WTC11 (cell line): Measurements from ENCODE around the gene PSMA7. TPM values are rescaled to one million over a fixed set of nuclear protein-coding genes. Genes with fewer than 3 reads are reported as not detected.

Experiments
- ATAC-seq: fragments of 200-7000 bp; cut with Tn5 transposase; 2 replicates; pipeline ENCODE4 v1.10.0; 2021; ENCODE audit warnings: mild to moderate bottlenecking, moderate library complexity
- CTCF ChIA-PET: fragments of 300-600 bp; sonication (Branson Sonifier 250); formaldehyde crosslinking; loops from one replicate; lab custom pipeline; 2021; ENCODE audit warnings: antibody characterized with exemption; lab: Charles Lee
- POLR2A ChIA-PET: fragments of 350-600 bp; sonication (Branson Sonifier 250); formaldehyde crosslinking; loops from one replicate; lab custom pipeline; 2021; ENCODE audit warnings: antibody characterized with exemption; lab: Charles Lee
- DNase-seq: peaks from one replicate; pipeline ENCODE4 v3.0.0; 2021; ENCODE audit warnings: low spot score
- H3K27ac Mint-ChIP-seq: 2 replicates; pipeline ENCODE4 v1.8.0; 2021; ENCODE audit warnings: mixed read lengths
- H3K27me3 Mint-ChIP-seq: 2 replicates; pipeline ENCODE4 v1.8.0; 2021; ENCODE audit warnings: low read depth, mild to moderate bottlenecking, moderate library complexity, mixed read lengths
- H3K36me3 Mint-ChIP-seq: 2 replicates; pipeline ENCODE4 v1.8.0; 2021; ENCODE audit warnings: mixed read lengths
- H3K4me1 Mint-ChIP-seq: 2 replicates; pipeline ENCODE4 v1.8.0; 2022; ENCODE audit warnings: mixed read lengths
- H3K4me3 Mint-ChIP-seq: 2 replicates; pipeline ENCODE4 v1.8.0; 2021; ENCODE audit warnings: mild to moderate bottlenecking, moderate library complexity, mixed read lengths
- H3K9me3 Mint-ChIP-seq: 2 replicates; pipeline ENCODE4 v1.8.0; 2021; ENCODE audit warnings: mixed read lengths
- ELF4 ChIP-seq: sonication (generic); formaldehyde crosslinking; IDR thresholded peaks from 2 replicates; pipeline ENCODE4 v1.8.1; 2022; ENCODE audit warnings: low read depth, mild to moderate bottlenecking, moderate library complexity, missing genetic modification reagents
- FOXJ3 ChIP-seq: sonication (generic); formaldehyde crosslinking; IDR thresholded peaks from 2 replicates; pipeline ENCODE4 v1.9.0; 2021; ENCODE audit warnings: missing genetic modification reagents, mild to moderate bottlenecking, borderline replicate concordance
- FOXP1 ChIP-seq: sonication (generic); formaldehyde crosslinking; IDR thresholded peaks from 2 replicates; pipeline ENCODE4 v1.8.0; 2022; ENCODE audit warnings: missing genetic modification reagents, mild to moderate bottlenecking, moderate library complexity, borderline replicate concordance
- GRHL2 ChIP-seq: fragments of 250-450 bp; sonication (Bioruptor Pico); IDR thresholded peaks from 2 replicates; pipeline ENCODE4 v1.8.0; 2022; ENCODE audit warnings: mild to moderate bottlenecking, moderate library complexity; ENCODE audit not compliant: insufficient replicate concordance, severe bottlenecking
- IRF2 ChIP-seq: sonication (generic); formaldehyde crosslinking; IDR thresholded peaks from 2 replicates; pipeline ENCODE4 v1.8.0; 2022; ENCODE audit warnings: low read depth, missing genetic modification reagents, borderline replicate concordance
- KAT7 ChIP-seq: sonication (generic); formaldehyde crosslinking; IDR thresholded peaks from 2 replicates; pipeline ENCODE4 v1.8.1; 2023; ENCODE audit warnings: missing genetic modification reagents, mild to moderate bottlenecking, borderline replicate concordance
- MXD4 ChIP-seq: fragments of 250-450 bp; sonication (Bioruptor Pico); IDR thresholded peaks from 2 replicates; pipeline ENCODE4 v1.8.0; 2021; ENCODE audit warnings: mild to moderate bottlenecking, moderate library complexity, borderline replicate concordance
- NFE2L1 ChIP-seq: sonication (generic); formaldehyde crosslinking; IDR thresholded peaks from 2 replicates; pipeline ENCODE4 v1.8.1; 2023; ENCODE audit warnings: missing genetic modification reagents
- NR2C2 ChIP-seq: sonication (generic); formaldehyde crosslinking; IDR thresholded peaks from 2 replicates; pipeline ENCODE4 v1.8.0; 2022; ENCODE audit warnings: mild to moderate bottlenecking, missing genetic modification reagents
- RELA ChIP-seq: sonication (generic); formaldehyde crosslinking; IDR thresholded peaks from 2 replicates; pipeline ENCODE4 v1.8.1; 2022; ENCODE audit warnings: missing genetic modification reagents, mild to moderate bottlenecking, borderline replicate concordance
- RORB ChIP-seq: fragments of 250-450 bp; sonication (Bioruptor Pico); IDR thresholded peaks from 2 replicates; pipeline ENCODE4 v1.9.0; 2021; ENCODE audit warnings: mild to moderate bottlenecking
- SOX15 ChIP-seq: fragments of 250-450 bp; sonication (Bioruptor Pico); IDR thresholded peaks from 2 replicates; pipeline ENCODE4 v1.9.0; 2021; ENCODE audit warnings: mild to moderate bottlenecking
- SP1 ChIP-seq: sonication (generic); formaldehyde crosslinking; conservative IDR thresholded peaks from 2 replicates; pipeline ENCODE4 v1.8.1; 2022; ENCODE audit warnings: missing genetic modification reagents
- TEAD4 ChIP-seq: sonication (generic); formaldehyde crosslinking; IDR thresholded peaks from 2 replicates; pipeline ENCODE4 v1.8.0; 2022; ENCODE audit warnings: mild to moderate bottlenecking, missing genetic modification reagents
- TP53 ChIP-seq: sonication (generic); formaldehyde crosslinking; IDR thresholded peaks from 2 replicates; pipeline ENCODE4 v1.8.1; 2023; ENCODE audit warnings: mild to moderate bottlenecking, missing genetic modification reagents
- ZNF219 ChIP-seq: sonication (generic); formaldehyde crosslinking; IDR thresholded peaks from 2 replicates; pipeline ENCODE4 v1.8.0; 2023; ENCODE audit warnings: missing genetic modification reagents, mild to moderate bottlenecking, borderline replicate concordance
- ZNF263 ChIP-seq: sonication (generic); formaldehyde crosslinking; IDR thresholded peaks from 2 replicates; pipeline ENCODE4 v1.8.1; 2022; ENCODE audit warnings: low read depth, mild to moderate bottlenecking, moderate library complexity, missing genetic modification reagents
- ZNF671 ChIP-seq: fragments of 250-450 bp; sonication (Bioruptor Pico); IDR thresholded peaks from 2 replicates; pipeline ENCODE4 v1.8.0; 2021; ENCODE audit warnings: mild to moderate bottlenecking
- total RNA-seq: library from RNA; stranded (reverse); gene quantifications from 3 replicates; pipeline ENCODE4 v1.2.3, GENCODE V29; 2021
- TF ChIP-seq, protein P1 (sequence below): sonication (generic); formaldehyde crosslinking; IDR thresholded peaks from 2 replicates; pipeline ENCODE4 v1.8.1; 2022; ENCODE audit warnings: low read depth, missing genetic modification reagents, borderline replicate concordance
- TF ChIP-seq, protein P2 (sequence below): sonication (generic); formaldehyde crosslinking; IDR thresholded peaks from 2 replicates; pipeline ENCODE4 v1.8.0; 2022; ENCODE audit warnings: missing genetic modification reagents
- TF ChIP-seq, protein P3 (sequence below): fragments of 250-450 bp; sonication (Bioruptor Pico); IDR thresholded peaks from 2 replicates; pipeline ENCODE4 v1.9.0; 2021; ENCODE audit warnings: mild to moderate bottlenecking
- TF ChIP-seq, protein P4 (sequence below): fragments of 250-450 bp; sonication (Bioruptor Pico); IDR thresholded peaks from 2 replicates; pipeline ENCODE4 v2.1.2; 2022; ENCODE audit warnings: mild to moderate bottlenecking, moderate library complexity
- TF ChIP-seq, protein P5 (sequence below): fragments of 250-450 bp; sonication (Bioruptor Pico); IDR thresholded peaks from 2 replicates; pipeline ENCODE4 v1.8.0; 2021; ENCODE audit warnings: mild to moderate bottlenecking

The PSMA7 gene
- total RNA-seq, 1 experiment from 2014 or later = 364 TPM

DNA sequence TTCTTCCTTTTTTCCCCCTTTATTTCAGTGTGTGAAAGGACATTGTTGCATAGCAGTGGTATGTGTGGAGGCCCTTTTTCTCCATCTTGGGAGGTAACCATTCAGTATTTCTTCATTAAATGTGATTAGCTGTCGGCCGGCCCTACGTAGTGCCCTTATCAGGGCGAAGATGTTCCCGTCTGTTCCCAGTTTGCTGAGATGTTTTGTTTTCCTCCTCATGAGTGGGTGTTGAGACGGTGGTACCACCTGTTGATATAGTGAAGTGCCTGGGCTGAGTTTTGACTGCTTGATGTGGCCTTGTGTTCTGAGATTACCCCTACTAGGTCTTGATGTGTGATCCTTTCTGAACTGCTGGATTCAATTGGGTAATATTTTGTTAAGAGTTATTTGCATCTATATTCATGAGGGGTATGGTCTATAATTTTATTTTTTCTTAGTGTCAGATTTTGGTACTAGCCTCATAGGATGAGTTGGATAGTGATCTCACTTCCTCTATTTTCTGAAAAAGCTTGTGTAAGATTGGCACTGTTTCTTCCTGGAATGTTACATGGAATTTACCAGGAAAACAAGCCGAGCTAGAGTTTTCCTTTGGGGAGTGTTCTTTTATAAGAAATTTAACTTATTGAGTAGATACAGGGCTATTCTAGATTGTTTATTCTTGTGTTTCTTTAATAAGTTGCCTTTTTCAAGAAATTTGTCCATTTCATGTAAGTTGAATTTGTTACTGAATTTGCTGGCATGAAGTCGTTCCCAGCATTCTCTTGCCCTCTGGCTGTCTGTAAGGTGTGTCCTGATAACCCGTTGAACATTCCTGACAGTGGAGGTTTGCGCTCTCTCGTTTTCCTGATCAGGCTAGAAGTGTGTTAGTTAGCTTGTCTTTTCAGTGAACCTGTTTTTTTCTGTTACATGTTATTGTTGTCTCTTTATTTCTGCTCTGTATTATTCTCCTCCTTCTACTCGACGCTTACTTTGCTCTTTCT, 44.0 kb upstream of the PSMA7 start (continued):
- TF ChIP-seq NR2C2 (CRISPR knock-in tag) (no peak), ELF4 (CRISPR knock-in tag) (no peak), MXD4 (no peak), KAT7 (no peak), RORB (CRISPR knock-in tag) (no peak), GRHL2 (no peak), ZNF263 (CRISPR knock-in tag) (no peak)
- TF ChIP-seq, protein P1, sequence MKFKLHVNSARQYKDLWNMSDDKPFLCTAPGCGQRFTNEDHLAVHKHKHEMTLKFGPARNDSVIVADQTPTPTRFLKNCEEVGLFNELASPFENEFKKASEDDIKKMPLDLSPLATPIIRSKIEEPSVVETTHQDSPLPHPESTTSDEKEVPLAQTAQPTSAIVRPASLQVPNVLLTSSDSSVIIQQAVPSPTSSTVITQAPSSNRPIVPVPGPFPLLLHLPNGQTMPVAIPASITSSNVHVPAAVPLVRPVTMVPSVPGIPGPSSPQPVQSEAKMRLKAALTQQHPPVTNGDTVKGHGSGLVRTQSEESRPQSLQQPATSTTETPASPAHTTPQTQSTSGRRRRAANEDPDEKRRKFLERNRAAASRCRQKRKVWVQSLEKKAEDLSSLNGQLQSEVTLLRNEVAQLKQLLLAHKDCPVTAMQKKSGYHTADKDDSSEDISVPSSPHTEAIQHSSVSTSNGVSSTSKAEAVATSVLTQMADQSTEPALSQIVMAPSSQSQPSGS (CRISPR knock-in tag) = no peak

DNA sequence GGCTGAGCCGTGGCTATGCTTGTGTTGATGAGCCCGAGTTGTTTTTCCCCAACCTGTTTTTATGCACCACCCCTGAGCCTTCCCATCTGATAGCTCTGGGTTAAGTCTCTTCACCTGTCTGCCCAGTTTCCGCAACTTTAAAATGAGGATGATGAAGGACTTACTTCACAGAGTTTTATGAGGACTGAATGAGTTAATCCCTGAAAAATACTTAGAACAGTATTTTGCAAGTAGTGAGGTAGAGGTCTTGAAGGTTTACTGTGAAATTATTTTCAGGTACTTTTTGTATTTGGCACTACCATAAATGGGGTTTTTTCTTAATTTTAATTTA, 42.9 kb upstream of the PSMA7 start:
- Mint-ChIP-seq H3K4me3 (no peak overlapping the region), H3K27me3 (no peaks in the 10 kb centered on the region; the same call in 1 of the 2 replicates), H3K4me1 (peaks cover 16% of the 10 kb centered on the region), H3K36me3 (no peaks in the 10 kb centered on the region), H3K27ac (no peak overlapping the region), H3K9me3 (no peaks in the 10 kb centered on the region)
- TF ChIP-seq NFE2L1 = no peak
- no peak for TF ChIP-seq KAT7
- TF ChIP-seq RELA (CRISPR knock-in tag) = no peak
- no peak for TF ChIP-seq TP53 (CRISPR knock-in tag)
- TF ChIP-seq, protein P2, sequence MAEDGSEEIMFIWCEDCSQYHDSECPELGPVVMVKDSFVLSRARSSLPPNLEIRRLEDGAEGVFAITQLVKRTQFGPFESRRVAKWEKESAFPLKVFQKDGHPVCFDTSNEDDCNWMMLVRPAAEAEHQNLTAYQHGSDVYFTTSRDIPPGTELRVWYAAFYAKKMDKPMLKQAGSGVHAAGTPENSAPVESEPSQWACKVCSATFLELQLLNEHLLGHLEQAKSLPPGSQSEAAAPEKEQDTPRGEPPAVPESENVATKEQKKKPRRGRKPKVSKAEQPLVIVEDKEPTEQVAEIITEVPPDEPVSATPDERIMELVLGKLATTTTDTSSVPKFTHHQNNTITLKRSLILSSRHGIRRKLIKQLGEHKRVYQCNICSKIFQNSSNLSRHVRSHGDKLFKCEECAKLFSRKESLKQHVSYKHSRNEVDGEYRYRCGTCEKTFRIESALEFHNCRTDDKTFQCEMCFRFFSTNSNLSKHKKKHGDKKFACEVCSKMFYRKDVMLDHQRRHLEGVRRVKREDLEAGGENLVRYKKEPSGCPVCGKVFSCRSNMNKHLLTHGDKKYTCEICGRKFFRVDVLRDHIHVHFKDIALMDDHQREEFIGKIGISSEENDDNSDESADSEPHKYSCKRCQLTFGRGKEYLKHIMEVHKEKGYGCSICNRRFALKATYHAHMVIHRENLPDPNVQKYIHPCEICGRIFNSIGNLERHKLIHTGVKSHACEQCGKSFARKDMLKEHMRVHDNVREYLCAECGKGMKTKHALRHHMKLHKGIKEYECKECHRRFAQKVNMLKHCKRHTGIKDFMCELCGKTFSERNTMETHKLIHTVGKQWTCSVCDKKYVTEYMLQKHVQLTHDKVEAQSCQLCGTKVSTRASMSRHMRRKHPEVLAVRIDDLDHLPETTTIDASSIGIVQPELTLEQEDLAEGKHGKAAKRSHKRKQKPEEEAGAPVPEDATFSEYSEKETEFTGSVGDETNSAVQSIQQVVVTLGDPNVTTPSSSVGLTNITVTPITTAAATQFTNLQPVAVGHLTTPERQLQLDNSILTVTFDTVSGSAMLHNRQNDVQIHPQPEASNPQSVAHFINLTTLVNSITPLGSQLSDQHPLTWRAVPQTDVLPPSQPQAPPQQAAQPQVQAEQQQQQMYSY (CRISPR knock-in tag) = no peak
- no peak for DNase-seq
- ChIA-PET CTCF (no interaction called here), POLR2A (no interaction called here)
- ATAC-seq = no peak

DNA sequence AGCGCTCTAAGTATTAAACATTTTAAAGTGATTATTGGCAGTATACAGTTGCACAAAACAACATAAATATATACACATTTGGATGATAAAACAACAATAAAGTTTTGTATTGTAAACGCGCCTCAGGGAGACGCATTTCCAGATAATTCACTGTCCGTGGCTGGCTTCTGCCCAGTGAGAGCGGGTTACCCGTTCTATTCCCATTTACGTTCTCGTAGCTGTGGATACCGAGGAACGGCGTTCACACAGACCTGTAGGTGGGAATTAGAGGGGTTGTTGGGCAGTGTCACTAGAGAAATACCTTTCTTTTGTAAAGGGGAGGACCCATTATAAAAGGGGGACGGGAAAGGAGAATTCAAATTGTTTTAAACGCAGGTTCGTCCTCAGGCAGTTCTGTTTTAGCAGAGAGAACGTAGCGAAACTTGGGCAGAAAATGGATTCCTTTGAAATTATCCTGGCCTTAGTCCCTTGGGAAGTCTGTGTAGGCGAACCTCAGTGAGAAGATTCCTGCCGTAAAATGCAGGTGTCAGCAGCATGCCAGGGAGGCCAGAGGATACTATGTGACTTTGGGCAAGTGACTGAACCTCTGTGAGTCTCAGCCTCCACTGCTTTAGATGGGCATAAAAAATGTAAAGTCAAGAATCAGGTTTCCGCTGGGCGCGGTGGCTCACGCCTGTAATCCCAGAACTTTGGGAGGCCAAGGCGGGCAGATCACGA, 40.4 kb upstream of the PSMA7 start:
- Mint-ChIP-seq H3K4me1 (peaks cover 16% of the 10 kb centered on the region), H3K27ac (peak overlapping the region; percentile 92), H3K4me3 (peak overlapping the region; percentile 90), H3K36me3 (peaks cover 4% of the 10 kb centered on the region), H3K27me3 (no peaks in the 10 kb centered on the region; the same call in 1 of the 2 replicates), H3K9me3 (no peaks in the 10 kb centered on the region)
- ATAC-seq (no peak), DNase-seq (no peak)
- ChIA-PET POLR2A (no interaction called here), CTCF (no interaction called here)
- TF ChIP-seq, protein P3, sequence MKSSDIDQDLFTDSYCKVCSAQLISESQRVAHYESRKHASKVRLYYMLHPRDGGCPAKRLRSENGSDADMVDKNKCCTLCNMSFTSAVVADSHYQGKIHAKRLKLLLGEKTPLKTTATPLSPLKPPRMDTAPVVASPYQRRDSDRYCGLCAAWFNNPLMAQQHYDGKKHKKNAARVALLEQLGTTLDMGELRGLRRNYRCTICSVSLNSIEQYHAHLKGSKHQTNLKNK = no peak
- TF ChIP-seq IRF2 (CRISPR knock-in tag) (no peak), FOXP1 (CRISPR knock-in tag) (no peak), ZNF219 (CRISPR knock-in tag) (no peak), SP1 (no peak), SOX15 (CRISPR knock-in tag) (no peak), FOXJ3 (CRISPR knock-in tag) (no peak), ZNF671 (no peak), TEAD4 (CRISPR knock-in tag) (no peak)
- TF ChIP-seq, protein P4, sequence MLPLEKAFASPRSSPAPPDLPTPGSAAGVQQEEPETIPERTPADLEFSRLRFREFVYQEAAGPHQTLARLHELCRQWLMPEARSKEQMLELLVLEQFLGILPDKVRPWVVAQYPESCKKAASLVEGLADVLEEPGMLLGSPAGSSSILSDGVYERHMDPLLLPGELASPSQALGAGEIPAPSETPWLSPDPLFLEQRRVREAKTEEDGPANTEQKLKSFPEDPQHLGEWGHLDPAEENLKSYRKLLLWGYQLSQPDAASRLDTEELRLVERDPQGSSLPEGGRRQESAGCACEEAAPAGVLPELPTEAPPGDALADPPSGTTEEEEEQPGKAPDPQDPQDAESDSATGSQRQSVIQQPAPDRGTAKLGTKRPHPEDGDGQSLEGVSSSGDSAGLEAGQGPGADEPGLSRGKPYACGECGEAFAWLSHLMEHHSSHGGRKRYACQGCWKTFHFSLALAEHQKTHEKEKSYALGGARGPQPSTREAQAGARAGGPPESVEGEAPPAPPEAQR (CRISPR knock-in tag) = no peak
- TF ChIP-seq, protein P5, sequence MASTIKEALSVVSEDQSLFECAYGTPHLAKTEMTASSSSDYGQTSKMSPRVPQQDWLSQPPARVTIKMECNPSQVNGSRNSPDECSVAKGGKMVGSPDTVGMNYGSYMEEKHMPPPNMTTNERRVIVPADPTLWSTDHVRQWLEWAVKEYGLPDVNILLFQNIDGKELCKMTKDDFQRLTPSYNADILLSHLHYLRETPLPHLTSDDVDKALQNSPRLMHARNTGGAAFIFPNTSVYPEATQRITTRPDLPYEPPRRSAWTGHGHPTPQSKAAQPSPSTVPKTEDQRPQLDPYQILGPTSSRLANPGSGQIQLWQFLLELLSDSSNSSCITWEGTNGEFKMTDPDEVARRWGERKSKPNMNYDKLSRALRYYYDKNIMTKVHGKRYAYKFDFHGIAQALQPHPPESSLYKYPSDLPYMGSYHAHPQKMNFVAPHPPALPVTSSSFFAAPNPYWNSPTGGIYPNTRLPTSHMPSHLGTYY (CRISPR knock-in tag) = no peak
